ENCODE measurements around the gene FAM124B.
"Not testable (repeated sequence)": the region's sequence is repeated elsewhere in the genome, so short reads cannot be mapped to it uniquely, and the experiment has no call there.

The FAM124B gene

GRCh38 chr2:224412141-224413015, 10.5 kb upstream of the FAM124B start:
- DNase-seq, result peak; percentile 73

- peak; percentile 21 for DNase-seq
Observed at GRCh38 chr2:224410946-224411561, 9.1 kb upstream of the FAM124B start.

DNA sequence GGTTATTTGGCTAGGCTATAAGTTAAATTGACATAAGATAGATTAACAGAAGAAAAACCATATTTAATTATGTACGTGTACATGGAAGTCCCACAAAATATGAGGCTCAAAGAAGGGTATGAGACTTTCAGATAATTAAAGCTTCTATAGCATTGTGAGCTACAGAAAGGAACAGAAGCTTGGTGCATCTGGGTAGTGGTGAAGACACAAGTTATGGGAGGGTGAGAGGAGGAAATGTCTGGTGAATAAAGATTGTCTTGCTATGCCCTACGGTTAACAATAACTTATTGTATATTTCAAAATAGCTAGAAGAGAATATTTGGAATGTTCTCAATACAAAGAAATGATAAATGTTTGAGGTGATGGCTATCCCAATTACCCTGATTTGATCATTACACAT, 6.8 kb upstream of the FAM124B start:
- no peak for DNase-seq

DNA sequence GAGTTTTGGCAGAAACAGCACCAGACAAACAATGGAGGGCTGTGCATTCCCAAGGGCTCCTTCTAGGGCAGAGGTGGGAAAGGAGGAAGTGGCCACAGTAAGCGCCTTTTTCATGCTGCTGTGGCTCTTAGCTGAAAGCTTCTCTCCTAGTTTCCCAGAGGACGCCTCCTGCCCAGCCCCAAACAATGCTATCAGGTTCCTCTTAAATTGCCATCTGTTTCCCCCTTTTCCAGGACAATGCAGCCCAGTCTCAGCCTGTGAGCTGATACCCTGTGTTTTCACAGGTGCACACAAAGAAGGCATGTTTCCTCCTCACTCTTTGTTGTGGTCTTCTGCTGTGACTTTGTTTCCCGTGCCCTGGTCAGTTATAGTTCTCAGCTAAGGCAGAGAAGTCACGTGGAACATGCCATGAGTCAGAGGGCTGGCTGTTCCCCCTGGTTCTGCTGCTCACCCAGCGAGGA, 5.4 kb upstream of the FAM124B start:
- DNase-seq, result no peak

- no peak for DNase-seq
Observed at GRCh38 chr2:224405841-224406370, 4.0 kb upstream of the FAM124B start.

- no peak for DNase-seq
Observed at GRCh38 chr2:224405412-224405811, 3.5 kb upstream of the FAM124B start.

- no peak for DNase-seq
Observed at GRCh38 chr2:224404796-224405195, 2.9 kb upstream of the FAM124B start.

DNA sequence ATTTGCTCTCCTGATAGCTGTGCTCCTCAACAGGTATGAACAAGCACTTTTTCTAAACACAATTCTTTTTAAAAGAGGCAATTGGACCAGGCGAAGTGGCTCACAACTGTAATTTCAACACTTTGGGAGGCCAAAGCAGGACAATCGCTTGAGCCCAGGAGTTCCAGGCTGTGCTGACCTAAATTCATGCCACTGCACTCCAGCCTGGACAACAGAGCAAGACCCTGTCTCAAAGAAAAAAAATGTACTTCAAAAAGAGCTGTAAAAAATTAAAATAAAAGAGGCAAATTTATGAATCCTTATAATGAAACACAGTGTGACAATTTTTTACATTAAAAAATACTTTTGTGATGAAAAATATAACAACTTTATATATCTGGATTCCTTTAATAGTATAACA, 1.8 kb upstream of the FAM124B start:
- no peak for DNase-seq

DNA sequence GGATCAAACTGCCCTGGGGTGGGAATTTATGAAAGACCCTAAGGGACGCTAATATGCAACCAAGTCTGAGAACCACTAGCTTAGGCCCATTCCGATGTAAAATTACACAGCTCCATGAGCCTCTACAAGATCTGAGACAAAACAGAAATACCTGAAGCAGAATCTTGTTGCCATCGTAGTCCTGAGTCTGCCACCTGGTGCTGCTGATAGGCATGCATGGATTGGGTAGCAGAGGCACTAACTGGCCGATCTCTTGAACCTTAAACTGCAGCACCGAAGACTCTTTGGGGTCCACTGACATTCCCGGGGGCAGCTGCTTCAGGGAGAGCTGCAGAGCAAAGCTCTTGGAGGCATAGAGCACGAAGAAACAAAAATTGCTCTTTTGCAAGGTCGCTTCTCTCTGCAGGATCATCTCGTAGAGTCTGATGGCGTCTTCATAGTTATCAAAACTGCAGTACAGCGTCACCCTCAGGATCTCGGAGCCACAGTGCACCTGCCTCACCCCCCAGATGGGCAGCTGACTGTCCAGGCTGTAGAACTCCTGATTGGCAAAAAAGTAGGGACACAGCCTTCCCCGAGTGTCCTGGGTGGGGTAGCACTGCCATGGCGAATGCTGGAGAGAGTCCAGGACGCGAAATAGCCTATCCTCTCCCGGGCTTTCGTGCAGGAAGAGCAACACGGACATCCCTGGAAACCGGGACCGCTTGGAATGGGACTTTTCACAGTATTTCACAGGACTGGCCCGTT, 848 bp downstream of the FAM124B start:
- no peak for DNase-seq

DNA sequence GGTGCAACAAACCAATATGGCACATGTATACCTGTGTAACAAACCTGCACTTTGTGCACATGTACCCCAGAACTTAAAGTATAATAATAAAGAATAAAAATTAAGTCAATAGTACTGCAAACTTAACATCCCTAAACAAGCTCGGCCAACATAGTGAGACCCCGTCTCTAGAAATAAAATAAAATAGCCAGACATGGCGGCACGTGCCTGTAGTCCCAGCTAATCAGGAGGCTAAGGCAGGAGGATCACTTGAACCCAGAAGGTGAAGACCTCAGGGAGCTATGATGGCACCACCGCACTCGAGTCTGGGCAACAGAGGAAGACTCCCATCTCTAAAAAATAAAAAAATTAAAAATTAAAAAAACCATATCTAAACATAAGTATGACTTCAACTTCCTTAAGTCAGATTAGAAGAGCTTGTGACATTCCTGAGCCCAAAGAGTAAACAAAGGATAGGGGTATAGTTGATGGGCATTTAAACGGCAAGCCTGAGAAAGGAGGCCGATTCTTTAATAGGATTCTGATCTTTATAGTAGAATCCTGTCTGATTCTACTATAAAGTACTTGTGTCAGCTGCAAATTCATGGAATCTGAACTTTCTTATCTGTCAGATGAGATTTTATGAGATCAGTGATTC, 1.6 kb downstream of the FAM124B start:
- no peak for DNase-seq

DNA sequence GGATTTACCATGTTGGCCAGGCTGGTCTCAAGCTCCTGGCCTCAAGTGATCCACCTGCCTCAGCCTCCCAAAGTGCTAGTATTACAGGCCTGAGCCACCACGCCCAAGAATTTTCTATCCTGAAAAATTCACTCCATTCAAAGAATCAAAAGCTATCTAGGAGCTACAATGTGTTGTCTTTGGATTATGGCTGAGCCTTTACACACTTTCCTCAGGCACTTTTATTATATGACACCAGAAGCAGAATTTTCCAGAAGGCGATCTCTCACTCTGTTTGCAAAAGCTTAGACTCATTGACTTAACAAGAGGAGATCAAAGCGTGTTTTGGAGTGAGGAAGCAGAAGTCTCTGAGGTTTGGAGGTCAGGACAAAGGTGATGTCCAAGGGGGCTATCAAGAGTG, 3.6 kb downstream of the FAM124B start:
- no peak for DNase-seq

DNA sequence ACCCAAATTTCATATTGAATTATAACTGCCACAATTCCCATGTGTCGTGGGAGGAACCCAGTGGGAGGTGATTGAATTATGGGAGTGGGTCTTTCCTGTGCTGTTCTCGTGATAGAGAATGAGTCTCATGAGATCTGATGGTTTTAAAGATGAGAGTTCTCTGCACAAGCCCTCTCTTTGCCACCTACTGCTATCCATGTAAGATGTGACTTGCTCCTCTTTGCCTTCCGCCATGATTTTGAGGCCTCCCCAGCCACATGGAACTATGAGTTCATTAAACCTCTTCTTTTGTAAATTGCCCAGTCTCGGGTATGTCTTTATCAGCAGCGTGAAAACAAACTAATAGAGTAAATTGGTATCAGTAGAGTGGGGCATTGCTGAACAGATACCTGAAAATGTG, 4.8 kb downstream of the FAM124B start:
- DNase-seq, result not testable (repeated sequence)

DNA sequence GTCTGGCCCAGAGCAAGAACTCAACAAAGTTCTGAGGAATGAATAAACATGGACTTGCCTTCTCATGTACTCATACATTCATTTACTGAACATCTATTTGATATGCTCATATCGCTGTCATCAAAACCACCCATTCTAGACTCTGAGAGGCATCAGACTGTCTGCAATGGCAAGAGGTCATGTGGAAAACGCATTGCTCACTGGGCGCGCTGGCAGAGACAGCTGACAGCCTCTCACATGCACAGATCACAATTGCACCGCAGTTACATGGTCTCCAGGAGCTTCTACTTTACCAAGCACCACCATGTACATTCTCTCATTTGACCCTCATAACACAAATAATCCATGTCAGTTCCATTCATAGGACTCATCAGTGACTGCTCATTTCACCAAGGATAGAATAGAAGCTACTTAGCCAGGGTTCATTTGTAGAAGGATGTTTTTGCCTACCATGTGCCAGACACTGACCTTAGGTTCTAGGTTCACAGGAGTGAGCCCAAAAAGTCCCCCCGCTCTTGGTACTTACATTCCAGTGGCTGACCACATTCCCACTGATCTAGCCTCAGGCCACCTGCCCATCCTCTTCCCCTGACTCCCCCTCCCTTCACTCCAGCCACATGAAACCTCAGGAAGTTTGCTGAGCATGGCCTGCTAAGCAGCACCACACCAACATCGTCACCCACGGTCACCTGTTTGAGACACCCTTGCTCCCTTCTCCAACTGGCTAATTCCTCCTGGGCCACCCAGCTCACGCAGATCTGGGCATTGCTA, 6.1 kb downstream of the FAM124B start:
- DNase-seq, result no peak

DNA sequence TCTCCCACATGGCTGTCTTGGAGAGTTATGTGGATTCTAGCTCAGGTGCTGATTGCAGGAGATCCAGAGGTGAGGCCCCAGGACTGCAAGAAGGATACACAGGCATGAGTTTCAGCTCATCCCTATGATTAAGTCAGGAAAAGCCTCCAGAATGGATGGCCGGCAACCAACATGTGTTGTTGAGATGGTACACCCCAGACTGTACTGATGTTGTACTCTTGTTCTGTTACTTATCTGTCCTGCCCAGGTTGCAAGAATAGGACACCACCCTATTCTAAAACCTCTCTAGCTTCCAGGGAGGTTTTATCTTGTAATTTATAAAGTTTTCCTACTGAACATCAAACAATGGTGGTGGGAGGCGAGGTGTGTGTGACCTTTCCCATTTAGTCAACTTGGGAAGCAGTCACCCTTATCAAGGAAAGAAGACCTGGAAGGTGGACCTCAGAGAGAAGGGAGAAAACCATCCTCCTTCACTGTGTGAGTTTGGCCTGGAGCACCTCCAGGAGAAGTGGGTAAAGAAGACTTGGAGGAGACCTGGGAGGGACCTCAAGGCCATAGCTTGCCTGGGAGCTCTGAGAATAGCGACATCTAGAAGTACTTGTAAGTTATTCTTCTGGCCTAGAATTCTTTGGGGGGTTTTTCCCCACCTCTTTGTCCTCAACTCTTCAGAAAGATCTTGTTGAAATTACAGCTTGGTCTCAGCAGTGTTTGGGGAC, 8.6 kb downstream of the FAM124B start:
- no peak for DNase-seq

DNA sequence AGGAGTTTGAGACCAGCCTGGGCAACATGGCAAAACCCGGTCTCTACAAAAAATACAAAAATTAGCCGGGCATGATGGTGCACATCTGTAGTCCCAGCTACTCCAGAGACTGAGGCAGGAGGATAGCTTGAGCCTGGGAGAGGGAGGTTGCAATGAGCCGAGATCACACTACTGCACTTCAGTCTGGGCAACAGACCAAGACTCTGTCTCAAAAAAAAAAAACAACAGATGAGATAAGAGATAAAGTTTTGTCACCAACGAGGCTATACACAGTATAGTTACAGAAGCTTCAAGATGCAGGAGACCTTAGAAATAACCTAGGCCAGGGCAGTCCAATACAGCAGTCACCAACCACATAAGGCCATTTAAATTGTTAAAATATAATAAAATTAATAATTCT, 9.4 kb downstream of the FAM124B start:
- DNase-seq, result no peak

- DNase-seq, result no peak
Observed at GRCh38 chr2:224389317-224389716, 12.6 kb downstream of the FAM124B start.

GRCh38 chr2:224386876-224387275, 15.0 kb downstream of the FAM124B start:
- no peak for DNase-seq

DNA sequence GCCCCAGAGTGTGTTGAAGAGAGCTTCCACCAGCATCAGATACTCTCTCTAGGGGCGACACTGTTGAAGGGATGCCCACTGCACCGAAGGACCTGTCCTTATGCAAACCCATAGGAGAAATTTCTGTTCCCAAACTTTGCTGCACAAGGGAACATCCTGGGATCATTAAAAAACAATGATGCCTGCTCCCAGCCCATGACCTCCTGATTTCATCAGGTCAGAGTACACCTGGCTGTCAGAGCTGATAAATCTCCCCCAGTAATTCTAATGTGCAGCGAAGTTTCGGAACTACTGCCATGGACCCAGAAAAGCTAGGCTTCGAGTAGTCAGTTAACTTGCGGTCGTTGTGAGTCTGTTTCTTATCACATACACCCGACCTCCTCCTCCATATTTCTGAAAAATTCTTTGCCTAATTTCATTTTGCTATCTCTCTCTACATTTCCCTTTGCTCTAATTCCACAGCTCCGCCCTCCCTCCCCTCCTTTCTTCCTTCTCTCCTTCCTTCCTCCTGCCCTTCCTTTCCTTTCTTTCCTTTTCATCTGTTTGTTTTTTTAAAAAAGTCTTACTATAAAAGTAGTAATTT, 18.8 kb downstream of the FAM124B start:
- DNase-seq, result no peak

- not testable (repeated sequence) for DNase-seq
Observed at GRCh38 chr2:224382280-224382647, 19.6 kb downstream of the FAM124B start.

GRCh38 chr2:224381521-224382279, 20.2 kb downstream of the FAM124B start:
- peak; percentile 7 for DNase-seq
